Trophoblast cell (in vitro differentiated cells and primary cell): ENCODE data around the gene NOX5.

Experiments used
- DNase-seq, 2 donors: peaks; one replicate each; pipeline ENCODE4 v3.0.0-alpha.2; 2016
- H2AFZ ChIP-seq: 2 replicates; pipeline ENCODE4 v1.6.1; 2013; ENCODE audit warnings: low read length, moderate library complexity, mild to moderate bottlenecking; ENCODE audit not compliant: insufficient read depth, poor library complexity
- H2AK5ac ChIP-seq: 2 replicates; pipeline ENCODE4 v1.6.1; 2013; ENCODE audit warnings: mild to moderate bottlenecking, low read length
- H2BK120ac ChIP-seq: 2 replicates; pipeline ENCODE4 v1.6.1; 2013; ENCODE audit warnings: low read length, mild to moderate bottlenecking, moderate library complexity; ENCODE audit not compliant: insufficient read depth, poor library complexity
- H2BK12ac ChIP-seq: 2 replicates; pipeline ENCODE4 v1.6.1; 2013; ENCODE audit warnings: mild to moderate bottlenecking, low read length, moderate library complexity
- H2BK5ac ChIP-seq: 2 replicates; pipeline ENCODE4 v1.6.1; 2013; ENCODE audit warnings: low read length, low read depth, moderate library complexity, mild to moderate bottlenecking; ENCODE audit not compliant: poor library complexity
- H3K14ac ChIP-seq: 2 replicates; pipeline ENCODE4 v1.6.1; 2013; ENCODE audit warnings: mild to moderate bottlenecking, low read length
- H3K18ac ChIP-seq: 2 replicates; pipeline ENCODE4 v1.6.1; 2013; ENCODE audit warnings: mild to moderate bottlenecking, low read length
- H3K23ac ChIP-seq: 2 replicates; pipeline ENCODE4 v1.6.1; 2013; ENCODE audit warnings: low read length
- H3K27ac ChIP-seq: 2 replicates; pipeline ENCODE4 v1.5.1; 2013; ENCODE audit warnings: low read depth, mild to moderate bottlenecking, inconsistent platforms, low read length, moderate library complexity
- H3K27me3 ChIP-seq: 2 replicates; pipeline ENCODE4 v1.6.1; 2013; ENCODE audit warnings: inconsistent platforms, mild to moderate bottlenecking, low read length, moderate library complexity; ENCODE audit not compliant: insufficient read depth
- H3K36me3 ChIP-seq, 2 experiments: 1 replicate in 1 of 2; 2 replicates in 1 of 2; pipeline ENCODE4 v1.6.1; 2013; ENCODE audit warnings: low read length in 2 of 2, mild to moderate bottlenecking in 2 of 2, moderate library complexity in 1 of 2; ENCODE audit not compliant: insufficient read depth in 2 of 2, control insufficient read depth in 1 of 2
- H3K4ac ChIP-seq: 2 replicates; pipeline ENCODE4 v1.6.1; 2013; ENCODE audit warnings: low read depth, mild to moderate bottlenecking, low read length, moderate library complexity
- H3K4me1 ChIP-seq, 2 experiments: 1 replicate in 1 of 2; 2 replicates in 1 of 2; pipeline ENCODE4 v1.6.1; 2013; ENCODE audit warnings: low read length in 2 of 2, mild to moderate bottlenecking in 2 of 2, moderate library complexity in 1 of 2; ENCODE audit not compliant: insufficient read depth in 2 of 2, control insufficient read depth in 1 of 2
- H3K4me2 ChIP-seq: 2 replicates; pipeline ENCODE4 v1.6.1; 2013; ENCODE audit warnings: inconsistent platforms, mild to moderate bottlenecking, low read length, moderate library complexity
- H3K4me3 ChIP-seq: 2 replicates; pipeline ENCODE4 v1.5.1; 2013; ENCODE audit warnings: mild to moderate bottlenecking, low read depth, low read length, inconsistent platforms
- H3K79me1 ChIP-seq: one replicate; pipeline ENCODE4 v1.6.1; 2013; ENCODE audit warnings: low read length
- H3K79me2 ChIP-seq: 2 replicates; pipeline ENCODE4 v1.6.1; 2013; ENCODE audit warnings: low read length, mild to moderate bottlenecking; ENCODE audit not compliant: control insufficient read depth, insufficient read depth, poor library complexity
- H3K9ac ChIP-seq: 2 replicates; pipeline ENCODE4 v1.6.1; 2013; ENCODE audit warnings: mild to moderate bottlenecking, low read length
- H3K9me3 ChIP-seq: 2 replicates; pipeline ENCODE4 v1.6.1; 2013; ENCODE audit warnings: low read depth, mild to moderate bottlenecking, control low read depth, inconsistent platforms, low read length; ENCODE audit not compliant: insufficient read depth
- H4K12ac ChIP-seq: 2 replicates; pipeline ENCODE4 v1.6.1; 2013; ENCODE audit warnings: low read depth, mild to moderate bottlenecking, low read length, moderate library complexity
- H4K8ac ChIP-seq: 2 replicates; pipeline ENCODE4 v1.6.1; 2013; ENCODE audit warnings: low read depth, mild to moderate bottlenecking, low read length, moderate library complexity
- H4K91ac ChIP-seq: one replicate; pipeline ENCODE4 v1.6.1; 2013; ENCODE audit warnings: low read depth, mild to moderate bottlenecking, low read length, moderate library complexity
- WGBS: extraction: QIAGEN DNeasy Blood & Tissue Kit; methylation state at CpG from one replicate; pipeline ENCODE4 v1.1.7; 2013; ENCODE audit warnings: missing lambda C conversion rate; ENCODE audit not compliant: insufficient read length, insufficient coverage; ENCODE audit errors: extremely low coverage; 5-methylcytosine and 5-hydroxymethylcytosine counted together

The NOX5 gene

DNA sequence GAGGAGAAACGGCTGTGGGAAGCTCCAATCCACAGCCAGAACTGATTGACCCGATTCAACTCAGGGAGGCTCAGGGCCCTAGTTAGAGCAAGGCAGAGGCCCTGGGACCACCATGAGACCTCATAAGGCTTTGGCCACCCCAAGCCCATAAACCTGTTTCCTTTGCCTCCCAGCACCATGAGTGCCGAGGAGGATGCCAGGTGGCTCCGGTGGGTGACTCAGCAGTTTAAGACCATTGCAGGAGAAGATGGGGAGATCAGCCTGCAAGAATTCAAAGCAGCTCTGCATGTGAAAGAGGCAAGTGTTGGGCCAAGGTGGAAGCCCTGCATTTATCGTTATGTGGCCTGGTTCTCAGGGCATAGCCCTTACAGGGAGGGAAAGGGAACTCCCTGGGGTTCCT is 11.9 kb downstream of the NOX5 start:
- H3K4me2 ChIP-seq = no peak overlapping the region
- no peak overlapping the region for H2AFZ ChIP-seq
- no peak overlapping the region for H2AK5ac ChIP-seq
- DNase-seq = no peak
- no peaks in the 10 kb centered on the region for H3K9me3 ChIP-seq
- no peaks in the 10 kb centered on the region for H3K36me3 ChIP-seq
- no peak overlapping the region for H3K18ac ChIP-seq
- H2BK120ac ChIP-seq = no peak overlapping the region
- H2BK5ac ChIP-seq = no peak overlapping the region
- no peak overlapping the region for H4K12ac ChIP-seq
- H4K91ac ChIP-seq = no peak overlapping the region
- H3K9ac ChIP-seq = no peak overlapping the region
- no peaks in the 10 kb centered on the region for H3K79me2 ChIP-seq
- H4K8ac ChIP-seq = no peak overlapping the region
- no peaks in the 10 kb centered on the region for H3K27me3 ChIP-seq
- no peaks in the 10 kb centered on the region for H3K4me1 ChIP-seq
- H3K79me1 ChIP-seq = no peaks in the 10 kb centered on the region
- no CpG with 5 or more reads among the region's 5 CpGs for WGBS
- no peak overlapping the region for H2BK12ac ChIP-seq
- H3K27ac ChIP-seq = no peak overlapping the region
- H3K23ac ChIP-seq = no peak overlapping the region
- no peak overlapping the region for H3K4me3 ChIP-seq
- H3K14ac ChIP-seq = no peak overlapping the region
- no peak overlapping the region for H3K4ac ChIP-seq

DNA sequence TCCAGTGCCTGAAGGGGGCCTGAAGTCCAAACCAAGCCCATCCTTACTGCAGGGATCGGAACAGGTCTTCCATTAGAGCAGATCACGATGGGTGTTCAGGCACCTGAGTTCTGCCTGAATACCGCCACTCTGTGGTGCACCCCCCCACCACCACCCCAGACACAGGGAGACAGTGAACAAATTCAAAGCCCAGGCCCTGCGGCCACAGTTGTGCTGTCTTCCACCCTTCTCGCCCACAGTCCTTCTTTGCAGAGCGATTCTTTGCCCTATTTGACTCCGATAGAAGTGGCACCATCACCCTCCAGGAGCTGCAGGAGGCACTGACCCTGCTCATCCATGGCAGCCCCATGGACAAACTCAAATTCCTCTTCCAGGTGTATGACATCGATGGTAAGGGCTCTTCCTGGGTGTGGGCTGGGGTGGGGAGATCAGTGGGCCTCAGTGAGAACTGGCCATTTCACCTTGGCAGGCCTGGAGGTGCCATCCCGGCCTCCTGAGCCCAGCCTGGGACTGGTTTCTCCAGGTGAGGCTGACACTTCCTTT is 13.6 kb downstream of the NOX5 start:
- Histone ChIP-seq H3K27me3 (no peaks in the 10 kb centered on the region), H2AK5ac (no peak overlapping the region), H4K91ac (no peak overlapping the region), H3K4me3 (no peak overlapping the region), H3K14ac (no peak overlapping the region), H4K8ac (no peak overlapping the region), H4K12ac (no peak overlapping the region), H3K23ac (no peak overlapping the region), H2BK120ac (no peak overlapping the region), H3K4ac (no peak overlapping the region), H3K36me3 (no peaks in the 10 kb centered on the region), H3K79me1 (no peaks in the 10 kb centered on the region), H3K9me3 (no peaks in the 10 kb centered on the region), H3K27ac (no peak overlapping the region), H3K18ac (no peak overlapping the region), H2BK5ac (no peak overlapping the region), H3K79me2 (no peaks in the 10 kb centered on the region), H3K4me1 (no peaks in the 10 kb centered on the region), H2BK12ac (no peak overlapping the region), H3K4me2 (no peak overlapping the region), H2AFZ (no peak overlapping the region), H3K9ac (no peak overlapping the region)
- DNase-seq = no peak
- WGBS = no CpG with 5 or more reads among the region's 9 CpGs

DNA sequence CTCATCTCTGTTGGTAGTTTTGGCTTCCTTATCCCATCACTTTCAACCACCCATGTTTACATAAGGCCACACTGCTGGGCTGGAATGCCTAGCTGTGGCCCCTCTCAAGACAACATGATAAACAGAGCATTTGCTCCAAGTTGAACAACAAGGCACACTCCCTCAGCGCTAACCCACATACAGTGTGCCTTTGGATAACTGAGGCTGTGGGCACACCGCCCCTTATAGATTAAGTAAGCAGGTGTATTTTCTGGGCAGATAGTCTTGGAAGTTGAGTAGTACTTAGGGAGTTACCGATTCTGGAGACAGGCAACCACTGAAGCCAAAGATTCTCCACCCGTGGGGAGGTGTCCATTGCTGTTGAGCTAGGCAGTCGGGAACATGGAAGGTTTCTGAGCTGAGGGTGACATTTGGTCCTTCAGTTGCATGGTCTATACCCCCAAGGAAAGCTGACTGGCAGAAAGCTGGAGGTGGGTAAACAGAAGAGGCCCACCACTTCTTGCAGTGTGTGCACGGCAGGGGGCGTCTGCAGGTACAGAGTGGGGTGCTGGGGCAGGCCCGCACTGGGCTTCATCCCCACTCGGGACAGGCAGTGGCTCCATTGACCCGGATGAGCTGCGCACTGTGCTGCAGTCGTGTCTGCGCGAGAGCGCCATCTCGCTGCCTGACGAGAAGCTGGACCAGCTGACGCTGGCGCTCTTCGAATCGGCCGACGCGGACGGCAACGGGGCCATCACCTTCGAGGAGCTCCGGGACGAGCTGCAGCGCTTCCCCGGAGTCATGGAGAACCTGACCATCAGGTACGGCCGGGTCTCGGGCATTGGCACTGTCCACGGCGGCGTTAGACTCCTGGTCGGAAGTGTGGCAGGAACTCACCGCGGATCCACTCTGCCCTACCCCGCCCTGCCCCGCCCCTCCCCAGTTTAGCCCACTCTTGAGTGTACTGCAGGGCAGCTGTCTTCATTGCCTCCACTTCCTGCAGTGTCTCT is 16.8 kb downstream of the NOX5 start:
- Histone ChIP-seq H3K79me1 (no peaks in the 10 kb centered on the region), H3K9me3 (peaks cover 3% of the 10 kb centered on the region), H3K14ac (no peak overlapping the region), H3K9ac (no peak overlapping the region), H3K36me3 (no peaks in the 10 kb centered on the region), H3K79me2 (no peaks in the 10 kb centered on the region), H4K12ac (no peak overlapping the region), H2BK12ac (no peak overlapping the region), H3K4ac (no peak overlapping the region), H2BK120ac (no peak overlapping the region), H2AK5ac (no peak overlapping the region), H2AFZ (no peak overlapping the region), H3K23ac (no peak overlapping the region), H3K27ac (no peak overlapping the region), H3K27me3 (no peaks in the 10 kb centered on the region), H4K91ac (no peak overlapping the region), H3K4me1 (peaks cover 2 to 4% of the 10 kb centered on the region in 2 experiments), H2BK5ac (no peak overlapping the region), H3K4me2 (peak overlapping the region; percentile 58), H4K8ac (no peak overlapping the region), H3K18ac (no peak overlapping the region), H3K4me3 (peak overlapping the region; percentile 7)
- peak; percentile 52 to 67 for DNase-seq
- no CpG with 5 or more reads among the region's 42 CpGs for WGBS

DNA sequence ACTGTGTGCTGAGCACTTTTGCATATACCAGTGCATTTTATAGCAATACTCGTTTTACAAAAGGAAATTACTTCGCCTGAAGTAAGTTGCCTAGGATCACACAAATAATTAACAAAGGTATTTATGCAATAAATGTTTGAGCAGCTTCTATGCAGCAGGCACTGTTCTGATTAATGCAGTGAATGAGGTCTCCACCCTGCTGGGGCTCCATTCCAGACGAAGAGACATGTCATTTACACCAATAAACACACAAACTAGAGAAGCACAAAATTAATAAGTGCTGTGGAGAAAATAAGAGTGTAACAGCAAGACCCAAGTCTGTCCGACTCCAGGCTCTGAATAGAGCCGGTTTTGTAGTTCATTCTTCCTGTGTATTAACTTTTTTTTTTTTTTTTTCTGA is 17.5 kb downstream of the NOX5 start:
- no peak overlapping the region for H3K9ac ChIP-seq
- no peak overlapping the region for H2BK5ac ChIP-seq
- H3K27me3 ChIP-seq = no peaks in the 10 kb centered on the region
- no peak overlapping the region for H3K4me3 ChIP-seq
- H3K27ac ChIP-seq = no peak overlapping the region
- H3K4ac ChIP-seq = no peak overlapping the region
- H4K12ac ChIP-seq = no peak overlapping the region
- H2AFZ ChIP-seq = no peak overlapping the region
- no peak overlapping the region for H2BK120ac ChIP-seq
- H3K23ac ChIP-seq = no peak overlapping the region
- H3K4me2 ChIP-seq = peak overlapping the region; percentile 58
- H2BK12ac ChIP-seq = no peak overlapping the region
- no peak overlapping the region for H4K8ac ChIP-seq
- no peaks in the 10 kb centered on the region for H3K79me2 ChIP-seq
- H3K4me1 ChIP-seq = peaks cover 2 to 4% of the 10 kb centered on the region in 2 experiments
- no peak for DNase-seq
- no peak overlapping the region for H4K91ac ChIP-seq
- H3K79me1 ChIP-seq = no peaks in the 10 kb centered on the region
- no peaks in the 10 kb centered on the region for H3K36me3 ChIP-seq
- H3K18ac ChIP-seq = no peak overlapping the region
- no CpG with 5 or more reads among the region's 5 CpGs for WGBS
- no peak overlapping the region for H3K14ac ChIP-seq
- no peak overlapping the region for H2AK5ac ChIP-seq
- peaks cover 3% of the 10 kb centered on the region for H3K9me3 ChIP-seq
